ENCODE measurements around the gene L1TD1.

GRCh38 chr1:62208970-62209369, 14.3 kb downstream of the L1TD1 start:
- no peak for TF ChIP-seq SRF (CRISPR knock-in tag; IDR thresholded peaks at IDR 0.05)
- no peak for TF ChIP-seq RBM15 (IDR thresholded peaks at IDR 0.05; ENCODE audit: insufficient read depth, low read length)
